Endometrium (tissue), 2 donors: ENCODE measurements around the gene TVP23A.
"Not testable (repeated sequence)": the region's sequence is repeated elsewhere in the genome, so short reads cannot be mapped to it uniquely, and the experiment has no call there.

Source experiments
- FAIRE-seq: peaks from 2 replicates; lab custom pipeline; 2012; peaks lifted over from hg19 to GRCh38; lab: Jason Lieb, UNC
- donor health status: control.
- donor health status: control.

Gene TVP23A

DNA sequence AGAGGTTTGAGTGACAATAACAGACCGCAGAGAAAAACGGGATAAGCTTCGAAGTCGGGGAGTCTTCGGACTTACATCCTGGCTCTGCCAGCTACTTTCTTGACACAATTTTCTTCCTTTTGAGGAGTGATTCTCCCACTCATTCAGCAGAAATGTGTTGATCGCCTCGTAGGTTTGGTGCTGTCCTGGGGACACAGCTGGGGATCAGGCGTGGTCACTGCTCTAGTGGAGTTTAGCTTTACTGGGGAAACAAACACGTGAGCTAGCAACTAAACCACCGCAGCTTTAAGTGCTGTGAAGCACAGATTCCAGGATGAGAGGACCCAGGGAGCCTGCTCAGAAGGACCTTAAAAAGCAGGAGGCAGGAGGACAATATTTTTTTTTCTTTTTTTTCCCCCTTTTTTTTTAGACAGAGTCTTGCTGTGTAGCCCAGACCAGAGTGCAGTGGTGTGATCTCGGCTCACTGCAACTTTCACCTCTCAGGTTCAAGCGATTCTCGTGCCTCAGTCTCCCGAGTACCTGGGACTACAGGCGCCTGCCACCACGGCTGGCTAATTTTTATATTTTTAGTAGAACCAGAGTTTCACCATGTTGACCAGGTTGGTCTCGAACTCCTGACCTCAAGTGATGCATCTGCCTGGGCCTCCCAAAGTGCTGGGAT, 74.1 kb downstream of the TVP23A start:
- no peak for FAIRE-seq

- peak; percentile 81 for FAIRE-seq
Measured at GRCh38 chr16:10743610-10744369, 74.8 kb downstream of the TVP23A start, which contains the start of gene NUBP1. Gene NUBP1, plus strand, starts transcription at chr16:10743842. Its CDS starts 22 bp downstream, at chr16:10743864.

GRCh38 chr16:10743227-10743609, 75.4 kb downstream of the TVP23A start:
- no peak for FAIRE-seq

DNA sequence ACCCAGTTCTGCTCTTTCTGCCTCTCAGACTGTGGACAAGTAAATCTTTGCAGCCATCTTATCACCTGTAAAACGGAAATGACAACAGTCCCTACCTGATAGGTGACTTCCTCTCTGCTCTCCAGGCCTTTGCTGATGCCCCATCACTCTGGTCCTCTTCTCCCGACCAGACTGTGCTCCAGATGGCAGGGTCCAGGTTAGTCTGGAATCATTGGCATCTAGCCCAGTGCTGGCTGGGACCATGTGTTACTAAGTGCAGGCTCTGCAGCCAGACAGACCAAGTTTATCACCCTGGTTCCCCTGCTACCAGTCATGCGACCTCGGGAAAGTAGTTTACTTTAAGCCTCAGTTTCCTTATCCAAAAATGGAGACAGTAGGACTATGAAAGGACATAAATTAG, 76.8 kb downstream of the TVP23A start:
- FAIRE-seq = no peak

DNA sequence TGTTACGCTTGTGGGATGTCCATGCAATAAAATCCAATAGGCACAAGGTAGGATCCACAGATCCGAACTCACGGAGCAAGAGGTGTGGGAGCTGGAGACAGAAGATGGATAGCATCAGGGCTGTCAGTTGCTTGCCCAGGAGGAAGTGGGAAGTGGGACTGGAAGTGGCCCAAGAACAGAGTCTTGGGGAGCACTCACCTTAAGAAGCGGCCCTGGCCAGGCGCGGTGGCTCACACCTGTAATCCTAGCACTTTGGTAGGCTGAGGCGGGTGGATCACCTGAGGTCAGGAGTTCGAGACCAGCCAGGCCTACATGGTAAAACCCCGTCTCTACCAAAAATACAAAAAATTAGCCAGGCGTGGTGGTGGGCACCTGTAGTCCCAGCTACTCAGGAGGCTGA, 77.3 kb downstream of the TVP23A start:
- not testable (repeated sequence) for FAIRE-seq

DNA sequence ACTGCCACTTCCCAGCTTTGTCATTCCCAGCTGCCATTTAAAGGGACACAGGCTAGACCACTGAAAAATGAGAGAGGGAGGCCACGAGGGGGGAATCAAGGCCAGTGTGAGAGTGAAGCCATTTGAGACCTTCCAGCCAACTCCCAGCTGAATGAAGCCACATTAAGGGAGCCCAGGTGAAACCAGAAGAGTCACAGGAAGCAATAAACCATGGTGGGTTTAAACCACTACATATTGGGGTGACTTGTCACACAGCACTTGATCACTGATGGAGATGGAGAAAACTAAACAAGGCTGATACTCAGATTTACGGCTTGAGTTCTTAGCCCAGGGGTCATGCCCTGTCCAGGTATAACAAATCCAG, 77.8 kb downstream of the TVP23A start:
- no peak for FAIRE-seq

- FAIRE-seq = no peak
Measured at GRCh38 chr16:10740000-10740844, 78.4 kb downstream of the TVP23A start.

GRCh38 chr16:10738231-10739077, 80.1 kb downstream of the TVP23A start:
- FAIRE-seq = no peak

GRCh38 chr16:10737068-10737625, 81.4 kb downstream of the TVP23A start:
- FAIRE-seq = peak; percentile 66

GRCh38 chr16:10731790-10732189, 86.8 kb downstream of the TVP23A start:
- FAIRE-seq = no peak

- no peak for FAIRE-seq
Measured at GRCh38 chr16:10729104-10730048, 89.2 kb downstream of the TVP23A start.

DNA sequence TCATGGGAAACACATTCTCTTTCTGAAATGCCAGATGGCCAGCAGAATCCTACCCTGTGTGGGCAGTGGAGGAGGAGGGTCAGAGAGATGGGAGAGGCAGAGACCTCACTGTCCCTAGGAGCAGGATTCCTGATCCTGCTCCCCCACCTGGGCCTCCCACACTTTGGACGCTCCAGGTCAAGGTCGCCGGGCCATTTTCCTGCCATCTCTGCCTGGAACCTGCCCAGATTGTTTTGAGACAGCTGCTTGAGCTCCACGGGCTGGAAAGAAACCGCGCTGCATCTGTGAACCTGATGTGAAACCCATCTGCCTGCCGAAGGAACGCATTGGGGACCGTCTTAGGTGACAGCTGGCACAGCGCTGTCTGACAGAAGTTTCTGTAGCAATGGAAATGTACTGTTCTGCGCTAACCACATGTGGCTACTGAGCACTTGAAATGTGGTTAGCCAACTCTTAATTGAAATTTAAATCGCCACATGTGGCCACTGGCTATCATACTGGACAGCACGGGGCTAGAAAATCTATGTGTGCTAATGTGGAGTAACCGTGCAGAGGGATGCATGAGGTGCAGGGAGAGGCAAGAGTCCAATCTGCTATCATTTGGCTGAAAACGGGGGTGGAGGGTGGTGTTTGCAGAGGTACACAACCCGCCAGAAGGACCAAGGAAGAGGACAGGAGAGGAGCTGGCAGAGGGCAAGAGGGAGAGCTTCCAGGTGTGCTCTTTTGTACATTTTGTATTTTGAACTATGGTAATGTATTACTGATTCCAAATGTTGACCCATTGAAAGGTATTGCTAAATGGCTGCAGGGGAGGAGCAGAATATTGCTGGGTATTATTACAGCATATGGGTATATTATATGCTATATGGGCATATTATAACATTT, 90.3 kb downstream of the TVP23A start:
- no peak for FAIRE-seq
